HG02884 (cell line): ENCODE results near the gene SNRNP35.
A peak's percentile ranks its signal among the peaks of the same experiment; 100 is the strongest.
"Not testable (repeated sequence)": the region's sequence is repeated elsewhere in the genome, so short reads cannot be mapped to it uniquely, and the experiment has no call there.

Experiments
- ATAC-seq: cut with Tn5 transposase; IDR thresholded peaks from one replicate; pipeline ENCODE4 v1.9.1; 2021; ENCODE audit warnings: mild to moderate bottlenecking, moderate library complexity; ENCODE audit not compliant: unreplicated experiment

The SNRNP35 gene

GRCh38 chr12:123446333-123446713 lies 11.6 kb upstream of the SNRNP35 start:
- ATAC-seq, result no peak

- ATAC-seq, result no peak
These were observed 8.6 kb upstream of the SNRNP35 start for GRCh38 chr12:123449249-123449733.

GRCh38 chr12:123449856-123450255 lies 8.1 kb upstream of the SNRNP35 start:
- ATAC-seq, result no peak

- ATAC-seq, result no peak
These were observed 7.3 kb upstream of the SNRNP35 start for GRCh38 chr12:123450636-123451035.

- not testable (repeated sequence) for ATAC-seq
These were observed 5.7 kb upstream of the SNRNP35 start for GRCh38 chr12:123452276-123452550.

GRCh38 chr12:123453165-123453564 lies 4.8 kb upstream of the SNRNP35 start:
- no peak for ATAC-seq

GRCh38 chr12:123463174-123463573 lies 5.2 kb downstream of the SNRNP35 start:
- ATAC-seq, result not testable (repeated sequence)

GRCh38 chr12:123465084-123465483 lies 7.1 kb downstream of the SNRNP35 start:
- no peak for ATAC-seq

GRCh38 chr12:123468786-123469185 lies 10.8 kb downstream of the SNRNP35 start:
- peak; percentile 72 for ATAC-seq

- ATAC-seq, result no peak
These were observed 12.0 kb downstream of the SNRNP35 start for GRCh38 chr12:123469978-123470377.

- no peak for ATAC-seq
These were observed 13.6 kb downstream of the SNRNP35 start for GRCh38 chr12:123471374-123472068.

- no peak for ATAC-seq
These were observed 14.5 kb downstream of the SNRNP35 start for GRCh38 chr12:123472438-123472849.

GRCh38 chr12:123474485-123475245 lies 16.7 kb downstream of the SNRNP35 start:
- ATAC-seq, result no peak

GRCh38 chr12:123475246-123475703 lies 17.3 kb downstream of the SNRNP35 start:
- no peak for ATAC-seq

- no peak for ATAC-seq
These were observed 20.1 kb downstream of the SNRNP35 start for GRCh38 chr12:123478069-123478468.

- no peak for ATAC-seq
These were observed 20.8 kb downstream of the SNRNP35 start for GRCh38 chr12:123478762-123479161.

GRCh38 chr12:123479442-123480180 lies 21.7 kb downstream of the SNRNP35 start:
- no peak for ATAC-seq

- ATAC-seq, result not testable (repeated sequence)
These were observed 23.3 kb downstream of the SNRNP35 start for GRCh38 chr12:123481251-123481650.

GRCh38 chr12:123482876-123483275 lies 24.9 kb downstream of the SNRNP35 start:
- ATAC-seq, result no peak

GRCh38 chr12:123483602-123484248 lies 25.8 kb downstream of the SNRNP35 start:
- no peak for ATAC-seq

GRCh38 chr12:123485756-123486155 lies 27.8 kb downstream of the SNRNP35 start:
- ATAC-seq, result no peak
